MM.1S (cell line): Measurements from ENCODE around the gene SMLR1.

Experiments
- CTCF ChIP-seq: fragments of 300-600 bp; sonication (generic); IDR thresholded peaks from 2 replicates; pipeline ENCODE4 v1.5.1; 2016; ENCODE audit warnings: antibody characterized with exemption, low read length, mixed read lengths
- EZH2 ChIP-seq: fragments of 300-600 bp; sonication (generic); optimal IDR thresholded peaks from 2 replicates; pipeline ENCODE3; 2017; ENCODE audit warnings: low read depth, mild to moderate bottlenecking, antibody characterized with exemption, low read length, mixed read lengths
- EZH2phosphoT487 ChIP-seq: fragments of 300-600 bp; sonication (generic); IDR thresholded peaks from 2 replicates; pipeline ENCODE4 v1.6.1; 2018; ENCODE audit warnings: antibody characterized with exemption, low read length

GRCh38 chr6:130779658-130780033, 47.6 kb upstream of the SMLR1 start:
- TF ChIP-seq CTCF (no peak), EZH2 (no peak), EZH2phosphoT487 (no peak)
